ENCODE data around the gene MCC.

The MCC gene

DNA sequence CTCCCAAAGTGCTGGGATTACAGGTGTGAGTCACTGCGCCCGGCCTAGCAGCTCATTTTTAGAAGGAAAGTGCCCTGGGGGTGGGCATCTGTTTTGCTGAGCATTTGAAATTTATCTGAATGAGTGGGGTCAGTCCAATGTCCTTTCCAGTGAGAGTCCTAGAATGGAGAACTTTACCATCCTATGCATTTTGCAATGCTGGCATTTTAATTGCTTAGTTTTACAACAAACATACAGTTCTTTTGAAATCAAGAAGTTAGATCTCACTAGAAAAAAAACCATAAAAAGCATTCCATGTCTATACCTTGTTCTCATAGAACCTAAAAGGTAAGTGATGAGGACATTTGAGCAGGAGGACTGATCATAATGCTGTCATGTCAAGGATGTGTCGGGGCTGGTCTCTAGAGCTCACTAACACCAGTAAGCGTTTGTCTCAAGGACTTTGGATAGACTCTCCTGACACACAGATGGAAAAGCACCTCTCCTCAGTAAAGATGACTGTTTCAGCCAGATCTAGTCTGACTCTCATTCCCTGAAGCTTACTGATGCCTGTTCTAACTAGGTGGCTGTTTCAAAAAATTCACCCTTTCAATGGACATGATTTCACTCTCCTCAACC is 427.7 kb downstream of the MCC start:
- TF ChIP-seq GATA2 (IDR thresholded peaks at IDR 0.05; ENCODE audit: low read depth, low read length) = no peak
- no peak for TF ChIP-seq GATA3 (IDR thresholded peaks at IDR 0.05; ENCODE audit: low read depth, low read length)

DNA sequence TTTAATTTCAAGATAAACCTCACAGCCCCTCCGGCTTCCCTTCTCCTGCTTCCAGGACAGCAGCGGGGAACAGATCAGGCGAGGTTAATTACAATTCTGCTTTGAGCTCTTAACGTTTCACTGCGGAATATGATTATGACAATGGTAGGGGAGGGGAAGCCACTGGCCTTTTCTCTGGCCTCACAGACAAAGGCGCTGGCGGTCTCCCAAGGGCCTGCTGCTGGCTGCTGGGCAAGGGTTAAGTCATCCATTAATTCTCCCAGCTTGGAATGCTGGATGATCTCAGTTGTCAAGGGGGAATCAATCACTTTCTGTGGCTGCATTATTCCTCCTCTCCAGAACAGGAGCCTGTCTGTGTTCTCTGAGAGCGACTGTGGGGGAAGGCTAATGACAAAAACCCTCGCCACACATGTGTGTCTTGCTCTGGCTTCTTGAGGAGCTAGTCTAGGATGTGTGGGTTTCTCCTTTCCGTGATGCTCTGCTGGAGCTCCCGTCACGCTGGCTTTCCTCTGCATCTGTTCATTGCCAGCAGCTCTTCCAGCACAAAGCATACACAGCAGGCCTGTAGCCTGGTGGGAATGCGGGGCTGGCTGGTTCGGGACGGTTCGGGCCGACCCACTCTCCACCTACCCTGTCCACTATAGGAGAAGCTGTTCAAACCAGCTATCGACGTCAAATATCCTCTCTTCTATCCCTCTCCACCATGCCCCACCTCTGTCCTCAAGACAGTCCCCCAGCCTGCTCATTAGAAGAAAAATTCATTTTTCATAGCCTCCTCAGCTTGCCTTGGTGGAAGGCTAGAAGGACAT is 428.8 kb downstream of the MCC start:
- TF ChIP-seq GATA2 (IDR thresholded peaks at IDR 0.05; ENCODE audit: low read depth, low read length) (peak; percentile 73), GATA3 (IDR thresholded peaks at IDR 0.05; ENCODE audit: low read depth, low read length) (no peak)

DNA sequence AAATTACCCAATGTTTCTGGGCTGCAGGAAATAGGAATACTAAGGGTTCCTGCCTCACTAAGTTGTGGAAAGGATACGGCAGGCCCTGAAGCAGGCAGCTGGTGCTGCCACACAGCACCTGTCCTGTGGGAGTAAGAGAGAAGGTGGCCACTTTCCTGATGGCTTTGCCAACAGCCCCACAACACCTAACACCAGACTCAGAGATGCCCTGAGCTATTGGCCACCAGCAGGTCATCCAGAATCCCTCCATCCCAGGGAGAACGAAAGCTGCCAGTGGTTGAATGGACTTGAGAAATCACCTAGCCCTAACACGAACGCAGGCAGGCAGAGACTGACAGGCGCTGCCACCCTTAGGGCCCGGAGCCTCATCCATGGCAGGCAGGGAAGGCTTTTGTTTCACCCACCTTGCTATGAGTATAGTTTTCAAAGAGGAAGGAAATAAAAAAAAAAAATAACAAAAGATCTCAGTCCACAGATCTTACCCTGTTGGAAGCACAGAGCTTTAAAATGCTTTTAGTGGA is 429.5 kb downstream of the MCC start:
- TF ChIP-seq GATA3 (IDR thresholded peaks at IDR 0.05; ENCODE audit: low read depth, low read length) (no peak), GATA2 (IDR thresholded peaks at IDR 0.05; ENCODE audit: low read depth, low read length) (no peak)

DNA sequence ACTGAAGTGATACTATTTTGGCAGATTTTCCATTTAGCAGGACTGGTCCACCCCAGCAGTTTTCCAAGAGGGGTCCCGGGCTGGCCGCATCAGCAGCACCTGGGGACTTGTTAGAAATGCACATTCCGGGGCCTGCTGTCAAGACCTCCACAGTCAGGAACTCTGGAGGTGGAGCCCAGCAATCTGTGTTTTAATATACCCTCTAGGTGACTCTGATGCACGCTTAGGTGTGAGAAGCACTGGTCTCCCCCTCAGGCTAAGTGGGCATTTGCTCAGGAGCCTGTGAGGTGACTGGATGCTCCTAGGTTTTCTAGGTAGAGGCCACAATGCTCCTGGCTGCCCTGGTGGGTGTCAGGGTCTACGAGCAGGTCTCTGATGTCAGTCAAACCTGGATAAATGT is 430.0 kb downstream of the MCC start:
- TF ChIP-seq GATA2 (IDR thresholded peaks at IDR 0.05; ENCODE audit: low read depth, low read length) (no peak), GATA3 (IDR thresholded peaks at IDR 0.05; ENCODE audit: low read depth, low read length) (no peak)

DNA sequence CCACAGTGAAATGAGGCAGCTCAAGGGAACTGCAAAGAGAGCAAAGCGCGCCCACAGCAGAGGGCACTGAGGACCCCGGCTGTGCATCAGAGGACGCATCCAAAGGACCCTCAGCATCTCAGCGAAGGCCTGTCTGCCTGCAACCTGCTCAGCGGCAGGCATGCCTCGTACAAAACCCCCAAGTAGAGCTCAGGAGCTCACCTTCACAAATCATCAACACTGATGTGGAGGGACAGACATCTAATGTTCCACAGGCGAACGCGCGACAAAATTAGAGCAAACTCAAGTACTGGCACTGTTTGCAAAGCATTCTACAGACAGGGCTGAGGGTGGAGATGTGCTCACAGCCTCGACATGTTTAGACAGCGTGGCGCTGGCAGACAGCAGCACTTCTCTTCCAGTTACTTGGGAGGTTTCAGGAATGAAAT is 430.7 kb downstream of the MCC start:
- TF ChIP-seq GATA3 (IDR thresholded peaks at IDR 0.05; ENCODE audit: low read depth, low read length) (no peak), GATA2 (IDR thresholded peaks at IDR 0.05; ENCODE audit: low read depth, low read length) (no peak)

DNA sequence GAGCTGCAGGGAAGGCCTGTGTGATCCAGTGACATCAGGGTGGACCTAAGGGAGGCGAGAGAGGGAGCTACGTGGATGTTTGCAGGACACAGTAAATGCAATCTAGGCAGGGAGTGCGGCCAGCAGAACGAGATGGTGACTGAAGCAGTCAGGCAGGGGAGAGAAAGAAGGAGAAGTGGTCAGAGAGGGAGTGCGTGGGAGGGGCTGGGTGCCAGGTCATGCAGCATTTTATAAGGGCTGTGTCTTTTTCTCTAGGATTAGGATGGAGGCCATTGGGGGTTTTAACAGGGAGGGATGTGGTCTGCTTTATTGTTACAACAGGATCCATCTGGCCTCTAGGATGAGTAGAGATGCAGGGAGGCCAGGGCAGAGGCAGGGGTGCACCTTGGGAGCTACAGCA is 431.3 kb downstream of the MCC start:
- no peak for TF ChIP-seq GATA2 (IDR thresholded peaks at IDR 0.05; ENCODE audit: low read depth, low read length)
- no peak for TF ChIP-seq GATA3 (IDR thresholded peaks at IDR 0.05; ENCODE audit: low read depth, low read length)

DNA sequence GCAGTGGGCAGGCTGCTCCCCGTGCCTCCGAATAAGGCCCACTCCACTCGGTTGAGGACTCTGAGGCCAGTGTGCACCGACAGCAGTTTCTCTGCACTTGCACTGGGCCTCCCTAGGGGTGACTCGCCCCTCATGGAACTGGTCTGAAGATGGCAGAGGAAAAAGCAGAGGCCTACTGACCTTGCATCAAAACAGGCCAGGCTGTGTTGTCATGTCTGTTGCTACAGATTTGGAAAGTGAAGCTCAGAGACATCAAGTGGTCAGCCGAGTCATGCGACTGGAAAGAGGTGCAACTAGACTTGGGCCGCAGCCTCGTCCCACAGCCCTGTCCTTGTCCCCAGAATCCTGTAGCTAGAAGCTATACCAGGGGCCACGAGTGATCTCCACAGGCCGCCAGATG is 433.4 kb downstream of the MCC start:
- TF ChIP-seq GATA3 (IDR thresholded peaks at IDR 0.05; ENCODE audit: low read depth, low read length) (no peak), GATA2 (IDR thresholded peaks at IDR 0.05; ENCODE audit: low read depth, low read length) (no peak)

DNA sequence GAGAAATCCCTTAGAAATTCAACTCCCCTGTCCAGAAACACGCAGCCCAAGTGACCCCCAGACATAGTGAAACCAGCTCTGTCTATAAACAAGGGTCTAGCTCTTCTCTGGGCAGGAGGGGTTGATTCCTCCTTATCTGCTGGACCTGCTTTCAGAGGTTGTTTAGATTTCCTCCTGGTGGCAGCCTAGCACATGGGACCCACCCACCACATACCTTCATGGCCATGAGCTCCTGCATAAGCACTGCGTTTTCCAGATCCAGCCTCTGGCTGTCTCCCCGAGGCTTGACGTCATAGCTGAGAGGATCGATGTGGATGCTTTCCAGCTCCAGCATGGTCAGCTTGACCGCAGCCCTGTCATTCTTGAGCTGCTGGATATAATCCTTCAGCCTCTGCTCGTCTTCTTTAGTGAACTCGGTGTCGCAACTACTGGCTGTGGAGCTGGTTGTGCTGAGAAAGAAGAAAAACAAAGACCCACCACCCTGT is 434.7 kb downstream of the MCC start:
- TF ChIP-seq GATA2 (IDR thresholded peaks at IDR 0.05; ENCODE audit: low read depth, low read length) (no peak), GATA3 (IDR thresholded peaks at IDR 0.05; ENCODE audit: low read depth, low read length) (no peak)

DNA sequence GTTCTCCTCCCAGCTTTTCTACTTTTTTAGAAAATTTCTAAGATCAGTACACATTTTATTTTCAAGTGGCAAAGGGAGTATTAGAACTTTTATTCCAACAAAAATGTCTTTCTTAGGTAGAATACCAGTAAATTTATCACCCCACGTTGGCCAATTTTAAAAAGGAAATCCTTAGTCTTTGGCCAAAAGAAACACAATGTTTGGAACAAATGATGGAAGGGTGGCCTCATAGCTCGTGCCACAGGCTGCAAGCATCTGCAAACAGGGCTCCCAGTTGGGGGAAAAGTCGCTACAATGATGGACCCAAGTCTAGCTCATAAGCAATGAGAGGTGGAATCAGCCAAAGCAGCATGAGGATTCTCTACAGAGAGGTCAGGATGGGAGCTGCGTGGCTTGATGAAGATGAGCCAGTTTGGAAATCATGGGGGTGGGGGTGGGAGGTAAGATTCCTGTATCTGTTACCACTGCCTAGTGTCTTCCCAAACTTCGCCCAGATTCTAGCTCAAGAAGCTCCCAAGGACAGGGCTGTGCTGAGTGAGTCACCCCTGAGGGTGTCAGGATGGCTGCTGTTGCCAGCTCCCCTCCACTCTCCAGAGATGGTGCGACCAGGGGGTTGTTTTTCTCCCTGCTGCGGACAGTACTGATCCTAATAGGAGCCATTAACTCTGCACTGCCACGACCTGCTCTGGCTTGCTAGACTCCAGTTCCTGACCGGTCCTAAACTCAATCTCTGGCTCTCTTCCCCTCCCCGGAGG is 436.0 kb downstream of the MCC start:
- no peak for TF ChIP-seq GATA3 (IDR thresholded peaks at IDR 0.05; ENCODE audit: low read depth, low read length)
- TF ChIP-seq GATA2 (IDR thresholded peaks at IDR 0.05; ENCODE audit: low read depth, low read length) = no peak

DNA sequence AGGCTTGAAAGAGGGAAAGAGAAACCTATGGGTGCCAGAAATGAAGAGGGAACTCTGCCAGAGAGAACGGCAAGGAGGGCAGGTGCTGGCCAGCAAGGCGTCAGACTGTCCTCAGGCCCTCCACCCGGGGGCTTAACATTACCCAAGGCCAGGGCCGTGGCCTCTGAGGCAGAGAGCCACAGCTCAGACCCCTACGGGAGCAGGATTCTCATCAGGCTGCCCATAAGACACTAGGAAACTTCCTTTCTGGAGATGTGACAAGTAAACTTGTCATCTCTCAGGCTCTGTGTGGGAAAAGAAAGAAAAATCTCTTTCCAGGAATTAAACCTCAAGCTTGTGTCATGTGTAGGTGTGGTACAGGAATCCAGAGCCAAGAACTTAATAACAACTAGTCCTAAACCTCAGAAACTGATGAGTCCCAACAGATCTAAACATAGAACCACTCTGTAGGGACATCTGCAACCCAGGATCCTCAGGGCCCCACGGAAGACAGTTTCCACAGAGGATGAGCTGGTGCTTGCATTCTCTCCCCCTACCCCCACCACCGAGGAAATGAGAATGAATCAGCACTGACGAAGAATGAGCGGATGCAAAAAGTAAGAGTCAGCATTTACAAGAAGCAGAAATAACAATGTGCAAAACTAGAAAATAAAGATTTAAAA is 437.4 kb downstream of the MCC start:
- TF ChIP-seq GATA2 (IDR thresholded peaks at IDR 0.05; ENCODE audit: low read depth, low read length) (no peak), GATA3 (IDR thresholded peaks at IDR 0.05; ENCODE audit: low read depth, low read length) (no peak)

DNA sequence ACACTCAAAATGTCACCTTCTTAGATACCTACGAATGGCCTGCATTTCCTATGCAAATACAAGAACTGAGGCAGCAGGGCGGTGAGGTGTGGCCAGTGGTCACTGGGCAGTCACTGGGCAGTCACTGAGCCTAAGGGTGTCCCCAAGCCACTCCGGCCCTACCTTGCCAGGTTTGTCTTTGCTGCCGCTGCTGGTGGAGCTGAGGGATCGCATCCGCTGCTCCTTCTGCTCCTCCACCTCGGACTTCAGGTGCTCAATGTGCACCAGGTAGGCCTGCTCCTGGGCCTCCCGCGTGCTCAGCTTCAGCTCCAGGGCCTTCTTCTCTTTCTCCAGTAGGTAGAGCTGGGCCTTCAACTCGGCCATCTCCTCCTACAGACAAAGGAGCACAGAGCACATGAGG is 439.3 kb downstream of the MCC start:
- TF ChIP-seq GATA2 (IDR thresholded peaks at IDR 0.05; ENCODE audit: low read depth, low read length) (no peak), GATA3 (IDR thresholded peaks at IDR 0.05; ENCODE audit: low read depth, low read length) (no peak)

DNA sequence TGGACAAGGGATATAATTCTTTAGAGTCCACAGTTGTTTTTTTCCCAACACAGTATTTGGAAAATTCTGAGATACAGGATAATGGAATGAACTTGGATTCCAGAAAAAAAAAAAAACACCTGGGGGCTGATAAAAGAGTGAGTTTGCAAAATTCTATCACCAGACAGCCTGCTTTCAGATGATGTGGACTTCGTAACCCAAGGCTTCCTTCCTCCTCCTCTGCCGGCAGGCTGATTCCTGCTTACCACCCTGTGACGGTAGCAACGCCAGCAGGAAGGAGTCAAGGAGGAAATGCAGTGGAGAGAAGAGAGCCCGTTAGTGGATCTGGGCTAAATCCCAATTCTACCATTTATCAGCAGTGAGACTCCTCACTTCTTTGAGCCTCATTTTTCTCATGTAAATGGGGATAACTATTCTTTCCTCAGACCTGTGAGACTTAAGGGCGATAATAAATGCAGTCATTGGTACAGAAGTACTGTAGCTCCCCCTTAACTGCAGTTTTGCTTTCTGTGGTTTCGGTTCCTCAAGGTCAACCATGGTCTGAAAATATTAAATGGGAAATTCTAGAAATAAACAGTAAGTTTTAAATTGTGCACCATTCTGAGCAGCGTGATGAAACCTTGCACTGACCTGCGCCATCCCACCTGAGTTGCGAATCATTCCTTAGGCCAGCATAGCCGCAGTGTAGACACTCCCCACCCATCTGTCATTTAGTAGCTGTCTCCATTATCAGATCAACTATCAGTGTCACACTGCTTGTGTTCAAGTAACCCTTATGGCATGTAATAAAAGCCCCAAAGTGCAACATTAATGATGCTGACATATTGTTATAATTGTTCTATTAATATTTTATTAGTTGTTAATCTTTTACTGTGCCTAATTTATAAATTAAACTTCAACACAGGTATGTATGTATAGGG is 440.3 kb downstream of the MCC start:
- TF ChIP-seq GATA2 (IDR thresholded peaks at IDR 0.05; ENCODE audit: low read depth, low read length) (no peak), GATA3 (IDR thresholded peaks at IDR 0.05; ENCODE audit: low read depth, low read length) (no peak)

DNA sequence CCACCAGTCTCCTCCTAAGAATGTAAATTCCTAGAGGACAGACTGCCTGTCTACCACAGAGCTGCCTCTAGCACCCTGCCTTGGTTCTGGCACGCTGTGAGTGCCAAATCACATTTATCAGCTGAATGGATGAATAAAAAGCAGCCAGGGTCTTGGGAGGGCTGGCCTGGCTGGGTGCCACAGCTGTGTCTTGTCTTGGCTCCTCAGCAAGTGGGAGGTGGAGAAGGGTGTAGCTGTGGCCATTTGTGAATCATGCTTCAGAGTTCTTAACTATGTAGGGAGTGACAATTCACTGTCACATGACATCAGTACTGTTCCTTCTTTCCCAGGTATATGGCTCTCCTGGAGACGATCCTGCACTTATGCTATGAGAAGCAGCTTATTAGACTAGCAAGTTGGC is 441.0 kb downstream of the MCC start:
- no peak for TF ChIP-seq GATA3 (IDR thresholded peaks at IDR 0.05; ENCODE audit: low read depth, low read length)
- TF ChIP-seq GATA2 (IDR thresholded peaks at IDR 0.05; ENCODE audit: low read depth, low read length) = no peak
